ENCODE data around the gene S1PR1.
"Not testable (repeated sequence)": the region's sequence is repeated elsewhere in the genome, so short reads cannot be mapped to it uniquely, and the experiment has no call there.

S1PR1 gene

DNA sequence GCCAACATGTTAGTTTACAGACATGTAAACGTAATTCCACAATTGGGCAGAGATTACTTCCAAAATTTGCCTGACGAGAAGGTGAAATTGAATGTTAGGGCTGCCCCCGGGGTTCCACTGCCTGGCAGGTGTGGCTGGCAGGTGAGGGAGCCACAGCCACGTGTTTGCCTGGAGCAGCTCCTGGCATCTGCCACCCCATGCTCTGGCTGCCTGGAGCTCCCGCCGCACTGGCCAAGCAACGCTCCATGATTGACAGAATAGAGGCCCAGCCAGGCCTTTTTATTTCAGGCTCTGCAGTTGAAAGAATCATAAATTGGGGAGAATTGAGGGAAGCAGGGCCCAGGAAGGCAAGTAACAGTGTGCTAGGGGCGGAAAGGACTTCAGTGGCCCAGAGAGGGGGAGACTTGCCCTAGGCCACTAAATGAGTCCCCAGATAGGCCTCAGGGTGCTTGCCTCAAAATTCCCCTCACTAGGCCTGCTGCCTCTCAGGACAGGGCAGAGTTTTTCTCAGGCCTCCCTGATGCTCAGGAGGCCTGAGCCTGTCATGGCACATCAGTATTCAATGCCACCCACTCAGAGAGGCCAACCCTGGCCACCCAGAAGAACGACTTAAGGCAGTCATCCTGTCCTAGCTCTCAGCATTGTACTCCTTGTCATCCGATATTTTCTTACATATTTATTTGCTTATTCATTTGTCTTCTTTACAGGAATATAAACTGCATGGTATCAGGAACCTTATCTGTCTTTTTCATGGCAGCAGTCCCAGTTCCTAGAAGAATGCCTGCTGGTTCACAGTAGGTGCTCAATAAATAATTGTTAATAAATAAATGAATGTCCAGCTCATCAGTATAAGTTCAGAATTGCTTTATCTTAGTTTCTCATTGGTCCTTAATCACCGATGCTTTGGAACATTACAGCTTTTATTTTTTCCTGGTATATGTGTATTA is 16.6 kb upstream of the S1PR1 start:
- peak in 23 of 56 donors; percentile 1 to 53 (median 17) for DNase-seq

DNA sequence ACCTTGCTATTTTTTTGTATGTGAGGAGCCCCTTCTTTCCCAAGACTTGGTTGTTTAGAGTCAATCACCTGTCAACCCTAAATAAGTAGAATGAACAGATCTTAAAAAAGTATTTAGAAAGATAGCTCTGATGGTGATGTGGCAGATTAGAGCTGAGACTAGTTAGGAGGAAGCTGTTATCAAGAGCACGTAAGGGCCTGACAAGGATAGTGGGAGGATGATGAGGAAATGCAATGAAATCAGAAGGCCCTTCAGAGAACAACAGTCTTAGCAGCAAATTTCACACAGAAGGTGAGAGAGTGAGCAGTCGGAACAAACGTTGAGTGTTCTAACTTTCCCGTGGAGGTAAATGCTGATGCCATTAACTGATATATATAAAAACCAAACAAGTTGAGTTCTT is 15.9 kb upstream of the S1PR1 start:
- no peak for DNase-seq

GRCh38 chr1:101221945-101222429 is 14.8 kb upstream of the S1PR1 start:
- DNase-seq, result no peak

DNA sequence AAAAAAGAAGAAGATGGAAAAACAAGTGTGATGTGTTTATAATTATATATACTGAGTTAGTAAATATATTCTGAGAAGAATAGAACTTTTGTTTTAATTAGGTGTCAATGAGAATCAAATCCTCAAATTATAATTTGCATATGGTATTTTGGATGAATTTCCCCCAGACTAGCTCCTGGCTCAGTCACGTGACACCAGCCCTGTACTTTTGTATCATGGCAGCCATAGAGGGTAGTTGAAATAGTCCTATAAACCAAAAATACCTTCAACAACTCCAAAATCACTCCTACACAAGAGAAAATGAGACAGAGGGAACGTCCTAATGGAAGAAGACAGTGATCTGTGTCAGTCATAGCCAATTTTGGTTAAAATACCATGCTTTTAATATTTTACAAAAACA is 9.0 kb upstream of the S1PR1 start:
- DNase-seq, result no peak

- DNase-seq, result no peak
Measured at GRCh38 chr1:101228424-101229134, 8.2 kb upstream of the S1PR1 start.

- DNase-seq, result not testable (repeated sequence)
Measured at GRCh38 chr1:101232182-101232581, 4.6 kb upstream of the S1PR1 start.

GRCh38 chr1:101233495-101233894 is 3.3 kb upstream of the S1PR1 start:
- DNase-seq, result no peak

DNA sequence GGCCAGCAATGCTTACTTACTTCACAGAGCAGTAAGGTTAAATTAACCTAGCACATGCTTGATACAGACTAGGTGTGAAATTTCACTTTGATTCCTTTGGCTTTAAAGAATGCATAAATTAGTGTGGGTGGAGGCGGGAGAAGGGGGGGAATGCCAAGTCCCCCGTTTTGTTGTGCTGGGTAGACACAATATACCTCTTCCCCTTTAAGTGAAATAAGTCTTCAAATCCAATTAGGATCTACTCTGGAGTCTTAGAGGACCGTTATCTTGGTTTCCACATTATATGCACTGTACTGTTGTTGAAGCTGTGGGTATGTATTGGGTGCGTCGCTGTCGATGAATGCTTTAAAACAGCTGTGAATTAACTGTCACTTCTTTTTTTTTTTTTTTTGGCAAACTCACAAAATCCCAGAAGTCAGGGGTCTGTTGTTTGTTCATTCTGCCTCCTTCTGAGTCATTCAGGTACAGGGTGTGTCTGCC is 1.6 kb upstream of the S1PR1 start:
- no peak for DNase-seq

DNA sequence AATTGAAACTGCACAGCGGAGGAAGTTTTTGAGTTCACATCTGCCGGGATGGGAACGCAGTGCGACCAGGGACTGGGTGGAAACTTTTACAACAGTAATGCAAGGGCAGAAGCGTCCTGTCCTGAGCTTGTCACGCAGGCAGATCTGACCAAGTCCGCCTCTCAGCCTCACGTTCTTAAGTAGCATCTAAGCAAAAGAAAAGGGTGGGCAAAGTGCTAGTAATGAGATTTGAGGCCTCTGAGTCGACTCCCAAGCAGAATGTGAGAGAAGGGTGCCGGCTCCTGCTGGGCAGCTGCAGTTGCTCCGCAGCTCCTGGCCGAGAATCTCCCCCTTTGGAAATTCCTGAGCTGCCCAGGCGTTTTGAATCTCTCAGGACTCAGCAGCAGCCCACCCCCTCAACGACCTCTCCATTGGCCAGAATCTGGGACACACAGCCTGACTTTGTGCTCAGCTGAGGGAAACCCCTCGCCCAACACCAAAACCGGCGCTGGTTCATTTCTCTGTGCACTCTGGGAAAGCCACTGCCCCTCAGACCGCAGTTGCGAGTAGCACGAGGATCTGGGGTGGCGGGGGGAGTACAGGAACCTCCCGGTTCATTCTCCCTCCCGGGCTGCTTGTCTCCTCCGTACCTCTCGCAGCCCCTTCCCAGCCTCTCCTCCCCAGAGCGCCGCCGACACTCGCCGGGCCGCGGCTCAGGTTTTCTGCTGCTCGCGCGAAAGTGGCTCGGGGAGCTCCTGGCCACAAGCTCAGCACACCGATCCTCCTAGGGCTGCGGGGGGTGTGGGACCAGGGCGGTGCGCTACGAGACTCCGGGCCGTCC is 913 bp upstream of the S1PR1 start:
- DNase-seq, result peak in 28 of 56 donors; percentile 4 to 53 (median 28)

GRCh38 chr1:101237229-101237837 is 514 bp downstream of the S1PR1 start:
- no peak for DNase-seq

DNA sequence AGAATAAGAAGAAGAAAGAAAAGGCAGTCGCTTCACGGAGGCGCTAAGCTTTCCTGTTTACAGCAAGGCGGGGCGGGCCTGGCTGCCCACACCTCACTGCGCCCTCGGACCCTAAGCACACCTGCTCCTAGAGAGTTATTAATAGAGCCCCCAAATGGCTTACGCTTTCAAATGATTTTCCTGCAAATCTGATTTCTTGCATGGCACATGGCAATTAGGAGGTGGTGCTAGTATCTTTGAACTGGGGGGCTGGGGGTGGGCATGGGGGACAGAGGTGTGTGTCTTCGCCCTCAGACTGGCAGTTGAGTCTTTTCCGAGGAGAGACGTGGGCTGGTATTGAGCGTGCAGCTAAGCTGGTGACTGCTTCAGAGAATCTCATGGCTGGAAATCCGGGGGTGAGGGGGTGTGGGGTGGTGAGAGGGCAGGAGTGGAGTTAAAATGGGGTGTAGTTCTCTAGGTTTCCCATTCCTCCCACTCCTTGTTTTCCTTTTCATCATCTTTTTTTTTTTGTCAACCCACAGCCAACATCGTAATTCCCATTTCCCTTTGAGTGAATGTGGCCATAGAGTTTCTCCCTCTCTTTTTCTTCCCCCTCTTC is 1.3 kb downstream of the S1PR1 start:
- peak in 2 of 56 donors; percentile 1 to 11 for DNase-seq

- DNase-seq, result peak in 50 of 56 donors; percentile 13 to 85 (median 45)
Measured at GRCh38 chr1:101238681-101239094, 1.9 kb downstream of the S1PR1 start.

DNA sequence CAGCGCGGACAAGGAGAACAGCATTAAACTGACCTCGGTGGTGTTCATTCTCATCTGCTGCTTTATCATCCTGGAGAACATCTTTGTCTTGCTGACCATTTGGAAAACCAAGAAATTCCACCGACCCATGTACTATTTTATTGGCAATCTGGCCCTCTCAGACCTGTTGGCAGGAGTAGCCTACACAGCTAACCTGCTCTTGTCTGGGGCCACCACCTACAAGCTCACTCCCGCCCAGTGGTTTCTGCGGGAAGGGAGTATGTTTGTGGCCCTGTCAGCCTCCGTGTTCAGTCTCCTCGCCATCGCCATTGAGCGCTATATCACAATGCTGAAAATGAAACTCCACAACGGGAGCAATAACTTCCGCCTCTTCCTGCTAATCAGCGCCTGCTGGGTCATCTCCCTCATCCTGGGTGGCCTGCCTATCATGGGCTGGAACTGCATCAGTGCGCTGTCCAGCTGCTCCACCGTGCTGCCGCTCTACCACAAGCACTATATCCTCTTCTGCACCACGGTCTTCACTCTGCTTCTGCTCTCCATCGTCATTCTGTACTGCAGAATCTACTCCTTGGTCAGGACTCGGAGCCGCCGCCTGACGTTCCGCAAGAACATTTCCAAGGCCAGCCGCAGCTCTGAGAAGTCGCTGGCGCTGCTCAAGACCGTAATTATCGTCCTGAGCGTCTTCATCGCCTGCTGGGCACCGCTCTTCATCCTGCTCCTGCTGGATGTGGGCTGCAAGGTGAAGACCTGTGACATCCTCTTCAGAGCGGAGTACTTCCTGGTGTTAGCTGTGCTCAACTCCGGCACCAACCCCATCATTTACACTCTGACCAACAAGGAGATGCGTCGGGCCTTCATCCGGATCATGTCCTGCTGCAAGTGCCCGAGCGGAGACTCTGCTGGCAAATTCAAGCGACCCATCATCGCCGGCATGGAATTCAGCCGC is 2.5 kb downstream of the S1PR1 start:
- DNase-seq, result no peak

- peak in 18 of 56 donors; percentile 2 to 42 (median 9) for DNase-seq
Measured at GRCh38 chr1:101240041-101240430, 3.2 kb downstream of the S1PR1 start.

DNA sequence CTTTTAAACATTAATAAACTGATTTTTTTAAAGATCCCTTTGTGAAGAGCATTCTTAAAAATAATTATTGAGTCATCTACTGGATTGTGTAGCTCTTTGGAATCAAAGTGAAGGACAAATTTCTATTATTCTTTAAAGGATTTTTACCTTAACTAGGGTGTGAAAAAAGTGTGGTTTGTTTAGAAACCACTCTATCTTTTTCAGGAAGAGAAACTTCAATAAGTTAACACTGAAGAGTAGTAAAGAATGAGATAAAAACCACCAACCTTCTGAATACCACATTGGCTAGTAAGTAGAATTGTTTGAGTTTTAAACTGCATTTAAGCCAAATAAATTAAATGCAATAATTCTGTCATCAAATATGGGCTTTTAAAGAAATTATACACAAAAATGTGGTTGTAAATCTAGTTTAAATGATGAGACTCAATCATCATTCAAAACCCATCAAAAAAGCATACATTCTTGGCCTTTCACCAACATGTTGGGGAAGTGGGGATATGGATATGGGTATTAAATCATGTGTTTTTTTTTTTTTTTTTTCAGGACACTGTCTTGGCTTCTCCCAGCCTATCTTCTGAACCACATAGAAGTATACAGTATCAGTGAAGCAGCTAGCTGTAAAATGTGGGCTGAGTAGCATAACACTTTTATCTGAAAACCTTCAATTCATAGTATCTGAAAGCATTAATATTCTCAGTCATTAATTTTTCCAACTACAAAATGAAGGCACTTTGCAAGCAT is 4.8 kb downstream of the S1PR1 start:
- DNase-seq, result no peak

GRCh38 chr1:101242324-101243050 is 5.7 kb downstream of the S1PR1 start:
- no peak for DNase-seq

DNA sequence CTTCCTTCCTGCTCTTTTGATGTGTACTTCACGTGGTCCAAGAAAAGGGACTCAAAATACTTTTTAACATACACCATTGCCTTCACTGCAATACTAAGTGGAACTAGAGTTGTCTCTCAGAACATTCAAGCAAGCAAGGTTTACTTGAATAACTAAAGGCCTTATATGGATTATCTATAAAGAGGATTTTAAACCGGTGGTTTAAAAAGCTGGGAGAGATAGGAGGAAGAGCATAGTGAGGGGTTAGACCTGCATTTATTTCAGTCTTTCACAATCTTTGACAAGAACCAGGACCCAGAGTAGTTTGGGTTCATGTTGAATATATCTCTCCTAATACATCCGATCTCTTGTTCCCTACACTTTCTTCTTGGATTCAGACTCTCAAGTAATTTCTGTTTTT is 6.9 kb downstream of the S1PR1 start:
- no peak for DNase-seq

GRCh38 chr1:101244842-101245241 is 8.0 kb downstream of the S1PR1 start:
- no peak for DNase-seq

All from nucleus accumbens (tissue), 56 donors.